Astrocyte (in vitro differentiated cells and primary cell): ENCODE results near the gene CCDC93.

Experiments used
- EZH2 ChIP-seq: IDR thresholded peaks from 2 replicates; pipeline ENCODE4 v1.6.1; 2012; ENCODE audit warnings: mild to moderate bottlenecking, low read length, inconsistent platforms; ENCODE audit not compliant: insufficient read depth
- TF ChIP-seq, protein P1 (sequence below): IDR thresholded peaks from 2 replicates; pipeline ENCODE4 v1.5.1; 2011; ENCODE audit warnings: low read depth, mild to moderate bottlenecking, inconsistent platforms, low read length, moderate library complexity; ENCODE audit not compliant: insufficient read depth

DNA sequence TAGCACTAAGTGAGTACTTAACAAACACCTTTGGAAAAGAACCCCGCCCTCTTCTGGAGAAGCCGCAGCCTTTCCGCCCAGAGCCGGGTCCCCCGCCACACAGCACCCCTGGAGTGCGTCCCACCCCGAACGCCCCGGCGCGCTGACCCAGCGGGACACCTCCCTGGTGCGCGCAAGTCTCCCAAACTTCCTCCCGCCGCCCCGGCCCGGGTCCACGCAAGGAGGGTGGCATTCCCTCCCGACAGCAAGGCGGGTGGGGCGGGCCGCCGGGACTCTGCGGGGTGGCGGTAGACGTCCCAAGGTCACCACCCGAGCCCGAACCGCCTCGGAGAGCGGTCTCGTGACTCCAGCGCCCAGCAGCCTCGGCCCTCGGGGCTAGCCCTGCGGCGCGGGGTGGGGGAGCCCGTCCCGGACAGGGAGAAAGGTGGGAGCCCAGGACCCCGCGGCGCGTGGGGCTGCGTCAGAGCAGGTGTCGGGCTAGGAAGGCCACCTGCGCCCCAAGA is 598 bp downstream of the CCDC93 start:
- TF ChIP-seq, protein P1, sequence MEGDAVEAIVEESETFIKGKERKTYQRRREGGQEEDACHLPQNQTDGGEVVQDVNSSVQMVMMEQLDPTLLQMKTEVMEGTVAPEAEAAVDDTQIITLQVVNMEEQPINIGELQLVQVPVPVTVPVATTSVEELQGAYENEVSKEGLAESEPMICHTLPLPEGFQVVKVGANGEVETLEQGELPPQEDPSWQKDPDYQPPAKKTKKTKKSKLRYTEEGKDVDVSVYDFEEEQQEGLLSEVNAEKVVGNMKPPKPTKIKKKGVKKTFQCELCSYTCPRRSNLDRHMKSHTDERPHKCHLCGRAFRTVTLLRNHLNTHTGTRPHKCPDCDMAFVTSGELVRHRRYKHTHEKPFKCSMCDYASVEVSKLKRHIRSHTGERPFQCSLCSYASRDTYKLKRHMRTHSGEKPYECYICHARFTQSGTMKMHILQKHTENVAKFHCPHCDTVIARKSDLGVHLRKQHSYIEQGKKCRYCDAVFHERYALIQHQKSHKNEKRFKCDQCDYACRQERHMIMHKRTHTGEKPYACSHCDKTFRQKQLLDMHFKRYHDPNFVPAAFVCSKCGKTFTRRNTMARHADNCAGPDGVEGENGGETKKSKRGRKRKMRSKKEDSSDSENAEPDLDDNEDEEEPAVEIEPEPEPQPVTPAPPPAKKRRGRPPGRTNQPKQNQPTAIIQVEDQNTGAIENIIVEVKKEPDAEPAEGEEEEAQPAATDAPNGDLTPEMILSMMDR = no peak
- no peak for TF ChIP-seq EZH2
